ENCODE data around the gene SERPINA1.

DNA sequence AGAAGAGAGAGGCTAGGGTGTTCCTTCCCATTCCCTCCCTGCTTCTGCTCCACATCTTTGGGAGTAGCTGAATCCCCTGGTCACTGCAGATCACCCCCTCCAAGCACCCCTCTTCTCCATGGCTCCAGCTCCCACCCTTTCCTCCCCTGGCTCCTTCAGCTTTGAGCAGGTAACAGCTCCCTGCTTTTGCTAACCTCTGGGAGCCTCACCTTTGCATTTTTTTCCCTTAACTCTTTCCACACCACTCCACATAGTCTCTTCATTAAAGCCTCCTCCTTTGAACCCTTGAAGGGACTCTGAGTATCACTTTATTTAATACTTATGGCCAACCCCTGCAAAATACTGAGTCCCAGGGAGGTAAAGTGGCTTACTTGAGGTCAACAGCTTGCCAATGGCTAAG, 39.6 kb downstream of the SERPINA1 start:
- TF ChIP-seq, protein P1, sequence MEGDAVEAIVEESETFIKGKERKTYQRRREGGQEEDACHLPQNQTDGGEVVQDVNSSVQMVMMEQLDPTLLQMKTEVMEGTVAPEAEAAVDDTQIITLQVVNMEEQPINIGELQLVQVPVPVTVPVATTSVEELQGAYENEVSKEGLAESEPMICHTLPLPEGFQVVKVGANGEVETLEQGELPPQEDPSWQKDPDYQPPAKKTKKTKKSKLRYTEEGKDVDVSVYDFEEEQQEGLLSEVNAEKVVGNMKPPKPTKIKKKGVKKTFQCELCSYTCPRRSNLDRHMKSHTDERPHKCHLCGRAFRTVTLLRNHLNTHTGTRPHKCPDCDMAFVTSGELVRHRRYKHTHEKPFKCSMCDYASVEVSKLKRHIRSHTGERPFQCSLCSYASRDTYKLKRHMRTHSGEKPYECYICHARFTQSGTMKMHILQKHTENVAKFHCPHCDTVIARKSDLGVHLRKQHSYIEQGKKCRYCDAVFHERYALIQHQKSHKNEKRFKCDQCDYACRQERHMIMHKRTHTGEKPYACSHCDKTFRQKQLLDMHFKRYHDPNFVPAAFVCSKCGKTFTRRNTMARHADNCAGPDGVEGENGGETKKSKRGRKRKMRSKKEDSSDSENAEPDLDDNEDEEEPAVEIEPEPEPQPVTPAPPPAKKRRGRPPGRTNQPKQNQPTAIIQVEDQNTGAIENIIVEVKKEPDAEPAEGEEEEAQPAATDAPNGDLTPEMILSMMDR (IDR thresholded peaks at IDR 0.05; ENCODE audit: poor library complexity): no peak
- TF ChIP-seq EZH2phosphoT487 (IDR thresholded peaks at IDR 0.05; ENCODE audit: low read depth, severe bottlenecking, unreplicated experiment): no peak
- no peak for TF ChIP-seq EZH2 (IDR thresholded peaks at IDR 0.05; ENCODE audit: borderline replicate concordance)
